ENCODE results near the gene RAB36.

The RAB36 gene

DNA sequence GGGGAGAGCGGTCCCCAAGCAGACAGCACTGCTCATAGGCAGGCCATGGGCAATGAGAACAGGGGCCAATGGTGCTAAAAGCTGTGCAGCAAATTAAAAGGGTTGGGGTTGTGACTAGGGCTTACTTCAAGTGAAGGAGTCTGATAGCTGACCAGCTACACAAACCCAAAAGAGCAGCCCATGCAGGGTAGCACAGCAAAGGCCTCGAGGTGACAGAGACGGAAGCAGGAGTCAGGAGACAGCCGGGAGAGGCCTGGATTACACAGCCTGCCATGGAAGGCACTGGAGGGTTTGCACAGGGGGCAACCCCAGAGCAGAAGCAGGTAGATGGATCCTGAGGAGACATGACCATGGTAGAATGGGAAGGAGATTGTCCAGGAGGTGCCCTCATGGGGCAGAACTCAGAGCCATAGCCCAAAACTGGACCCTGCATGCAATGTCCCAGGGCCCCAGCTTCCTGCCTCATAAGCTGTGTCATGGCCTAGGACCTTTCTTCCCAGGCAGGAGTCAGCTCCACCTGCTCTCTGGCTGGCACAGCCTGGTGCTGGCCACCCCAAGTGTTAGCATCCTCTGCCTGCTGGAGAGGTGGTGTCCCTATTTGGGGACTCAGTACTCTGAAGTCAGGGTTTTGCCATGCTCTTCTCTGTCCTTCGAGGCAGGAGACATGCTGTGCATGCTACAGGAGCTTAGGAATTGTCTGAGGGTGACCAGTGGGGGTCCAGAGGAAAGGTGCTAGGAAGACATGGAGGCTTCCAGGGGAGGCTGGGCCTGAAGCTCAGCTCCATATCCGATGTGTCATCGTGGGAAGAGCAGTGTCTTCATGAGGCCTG lies 36.8 kb upstream of the RAB36 start:
- DNase-seq (ENCODE audit: low spot score), result no peak

DNA sequence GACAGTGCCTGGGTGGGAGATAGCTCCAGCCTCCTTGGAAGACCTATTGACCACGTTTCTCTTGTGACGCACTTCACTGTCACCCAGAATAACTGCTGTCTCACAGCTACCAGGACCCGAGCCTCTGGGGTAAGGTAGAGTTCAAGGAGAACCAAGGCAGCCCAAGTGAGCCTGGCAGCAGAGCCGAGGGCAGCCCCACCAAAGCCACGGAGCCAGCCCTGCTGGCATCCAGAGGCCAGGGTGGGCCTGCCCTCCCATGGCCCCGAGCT lies 36.3 kb upstream of the RAB36 start:
- no peak for DNase-seq (ENCODE audit: low spot score)

DNA sequence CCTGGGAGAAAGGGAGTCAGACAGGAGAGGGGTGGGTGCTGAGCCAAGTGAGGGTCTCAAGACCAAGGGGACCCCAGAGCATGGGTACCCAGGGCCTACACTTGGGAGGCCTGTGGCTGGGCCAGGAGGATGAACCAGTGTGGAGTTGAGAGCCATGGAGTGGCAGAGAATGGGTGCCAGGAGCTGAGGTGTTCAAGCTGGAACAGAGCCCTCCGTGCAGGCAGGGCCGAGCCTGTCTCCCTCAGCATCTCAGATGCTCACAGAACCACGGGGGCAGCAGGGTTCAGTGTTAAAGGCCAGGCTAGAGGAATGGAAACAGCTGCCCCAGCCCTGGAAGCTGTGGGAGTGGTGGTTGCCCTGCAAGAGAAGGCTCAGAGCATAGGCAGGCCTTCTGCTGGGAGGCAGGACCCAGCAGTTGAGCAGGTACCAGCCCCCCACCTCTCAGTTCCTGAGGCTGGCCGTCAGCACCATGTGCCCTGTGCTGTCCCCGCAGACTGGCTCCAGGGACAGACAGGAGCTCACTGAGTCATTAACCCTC lies 35.8 kb upstream of the RAB36 start:
- DNase-seq (ENCODE audit: low spot score), result no peak

DNA sequence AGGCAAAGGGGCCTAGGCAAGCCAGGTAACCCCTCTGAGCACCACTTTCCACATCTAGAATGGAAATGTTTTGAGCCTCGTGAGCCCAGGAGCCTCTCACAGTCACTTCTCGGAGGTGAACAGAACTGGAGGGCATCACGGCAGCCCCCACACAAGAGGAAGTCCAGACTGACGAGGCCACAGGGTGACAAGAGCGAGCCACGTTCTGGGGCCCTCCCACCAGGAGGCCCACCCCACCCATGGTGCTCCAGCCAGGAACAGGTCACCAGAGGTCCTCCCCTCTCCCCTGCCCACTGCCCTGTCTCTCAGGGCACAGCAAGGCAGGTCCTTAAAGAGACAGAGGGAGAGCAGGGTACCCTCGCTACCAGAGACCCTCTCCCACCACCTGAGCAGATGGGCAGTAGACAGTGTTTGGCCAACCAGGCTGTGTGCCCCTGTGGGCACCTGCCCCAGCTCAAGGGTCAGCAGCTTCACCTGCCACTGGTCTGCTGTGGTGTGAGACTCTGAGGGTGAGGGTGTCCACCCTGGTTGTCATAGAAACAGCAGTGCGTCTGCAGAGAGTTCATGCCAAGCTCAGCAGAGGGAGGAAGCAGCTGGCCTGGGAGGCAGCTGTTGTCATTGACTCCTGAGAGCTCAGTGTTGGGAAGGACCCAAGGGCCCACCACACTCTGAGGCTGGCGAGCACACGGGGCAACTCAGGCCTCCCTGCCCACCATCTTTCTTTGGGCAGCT lies 34.9 kb upstream of the RAB36 start:
- no peak for DNase-seq (ENCODE audit: low spot score)

DNA sequence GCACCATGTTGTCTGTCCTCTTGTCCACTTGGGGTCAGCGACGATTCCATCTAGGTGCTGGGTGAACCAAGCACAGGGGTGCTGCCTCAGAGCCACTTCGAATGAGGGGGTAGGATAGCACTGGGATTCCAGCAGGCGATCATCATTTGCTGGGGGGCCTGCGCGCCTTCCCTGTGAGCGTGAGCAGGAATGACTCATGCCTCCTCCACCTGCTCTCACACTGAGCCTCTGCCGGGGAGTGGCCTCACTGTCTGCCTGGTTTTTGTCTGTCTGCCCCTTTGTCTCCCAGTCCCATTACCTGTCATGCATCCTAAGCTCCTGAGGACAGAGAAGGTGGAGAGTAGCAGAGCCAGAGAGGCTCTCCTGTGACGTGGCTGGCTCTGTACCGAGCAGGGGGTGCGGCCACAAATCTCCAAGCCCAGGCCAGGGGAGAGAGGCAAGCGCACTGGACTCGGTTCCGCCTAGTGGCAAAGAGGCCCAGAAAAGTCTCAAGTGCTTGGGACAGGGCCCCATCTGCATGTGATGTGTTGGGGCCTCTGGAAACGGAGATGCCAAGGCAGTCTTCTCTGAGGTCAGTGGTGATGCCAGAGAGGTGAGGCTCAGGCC lies 34.3 kb upstream of the RAB36 start:
- no peak for DNase-seq (ENCODE audit: low spot score)

DNA sequence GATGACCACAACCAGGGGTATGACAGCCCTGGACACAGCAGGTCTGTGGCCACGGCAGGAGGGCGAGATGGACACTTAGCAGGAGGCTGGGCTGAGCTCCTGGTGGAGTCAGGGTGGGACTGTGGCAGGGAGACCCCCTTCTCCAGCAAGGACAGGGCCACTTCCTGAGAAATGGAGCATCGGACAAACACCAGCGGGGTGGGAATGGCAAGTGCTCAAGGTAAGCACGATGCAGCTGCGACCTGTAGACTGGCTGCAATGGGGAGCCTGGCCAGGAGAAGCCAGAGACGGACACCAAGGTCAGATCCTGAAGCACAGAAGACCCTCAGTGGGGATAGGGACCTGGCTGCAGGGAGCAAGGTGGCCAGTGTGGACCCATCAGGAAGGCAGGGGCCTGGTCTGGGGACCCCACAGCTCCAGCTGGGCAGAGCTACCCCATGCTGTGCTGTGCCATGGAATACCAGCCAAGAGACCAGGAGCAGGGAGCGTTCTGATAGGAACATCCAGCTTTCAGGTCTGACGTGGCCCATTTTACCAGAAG lies 32.7 kb upstream of the RAB36 start:
- DNase-seq (ENCODE audit: low spot score), result no peak

DNA sequence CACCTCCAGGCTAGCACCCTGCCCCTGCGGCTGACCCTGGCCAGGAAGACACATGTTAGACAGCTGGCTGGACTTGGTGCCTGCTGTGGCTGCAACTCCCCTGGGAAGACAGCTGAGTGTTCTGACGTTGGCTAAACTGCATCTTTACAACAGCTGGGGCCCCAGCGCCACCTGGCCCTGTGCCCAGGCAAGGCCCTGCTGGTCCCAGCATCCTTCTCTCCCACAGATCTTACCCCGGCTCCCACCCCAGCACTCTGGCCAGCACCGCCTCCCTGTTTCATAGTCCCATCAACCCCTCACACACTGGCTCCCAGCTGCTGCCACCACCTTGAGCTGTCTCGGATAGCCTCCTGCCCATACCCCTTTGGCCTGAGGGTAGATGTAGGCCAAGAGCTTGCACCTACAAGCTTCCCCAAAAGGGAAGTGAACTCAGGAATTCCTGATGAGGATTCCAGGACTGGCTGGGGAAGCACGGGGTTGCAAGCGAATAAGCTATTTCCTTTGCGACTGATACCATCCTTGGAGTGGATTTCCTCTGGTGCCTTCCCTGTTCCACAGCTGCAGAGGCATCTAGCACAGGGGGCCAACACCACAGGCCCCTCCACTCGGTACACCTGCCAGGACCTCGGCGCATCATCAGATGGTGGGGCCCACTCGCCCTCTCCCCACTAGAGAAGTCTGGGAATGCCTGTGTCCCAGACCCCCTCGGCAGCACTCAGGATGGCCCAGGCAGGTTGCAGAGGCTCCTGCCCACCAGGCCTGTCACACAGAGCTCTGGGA lies 32.0 kb upstream of the RAB36 start:
- no peak for DNase-seq (ENCODE audit: low spot score)

DNA sequence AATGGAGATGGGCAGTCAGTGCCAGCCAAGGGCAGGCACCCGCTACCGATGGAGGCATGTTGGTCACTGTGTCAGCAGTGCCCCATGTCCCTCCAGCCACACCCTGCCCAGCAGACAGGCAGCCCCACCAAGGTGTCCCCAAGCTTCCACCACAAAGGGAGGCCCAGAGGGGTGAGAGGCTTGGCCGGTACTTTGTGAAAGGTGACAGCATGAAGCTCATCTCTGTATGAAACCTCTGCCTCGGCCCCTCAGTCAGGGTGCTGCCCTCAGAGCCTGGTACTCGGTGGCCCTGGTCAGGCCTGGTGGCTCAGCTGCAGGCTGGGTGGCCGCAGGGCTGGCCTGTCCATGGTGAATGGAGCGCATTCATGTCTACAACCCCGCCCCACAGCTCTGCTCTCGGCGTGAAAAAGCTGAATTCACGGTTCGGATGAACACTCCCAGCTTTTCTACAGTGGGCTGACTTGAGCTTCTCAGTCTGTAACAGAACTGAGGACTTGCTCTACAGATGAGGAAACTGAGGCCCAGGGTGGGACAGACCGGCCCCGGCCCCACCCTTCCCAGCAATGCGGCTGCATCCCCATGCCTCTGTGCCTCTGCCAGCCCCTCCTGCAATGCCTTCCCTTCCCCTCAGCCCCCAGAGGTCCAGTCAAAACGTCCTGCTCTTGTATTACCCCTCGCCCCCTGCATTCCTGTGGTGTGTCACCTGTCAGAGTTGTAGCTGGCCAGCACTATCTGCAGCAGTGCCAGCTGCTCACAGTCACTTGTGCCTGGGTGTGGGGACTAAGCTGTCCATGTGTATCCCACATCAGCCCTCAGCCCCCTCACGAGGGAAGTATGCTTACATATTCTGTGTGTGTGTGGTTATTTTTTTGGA lies 31.2 kb upstream of the RAB36 start:
- DNase-seq (ENCODE audit: low spot score), result no peak

DNA sequence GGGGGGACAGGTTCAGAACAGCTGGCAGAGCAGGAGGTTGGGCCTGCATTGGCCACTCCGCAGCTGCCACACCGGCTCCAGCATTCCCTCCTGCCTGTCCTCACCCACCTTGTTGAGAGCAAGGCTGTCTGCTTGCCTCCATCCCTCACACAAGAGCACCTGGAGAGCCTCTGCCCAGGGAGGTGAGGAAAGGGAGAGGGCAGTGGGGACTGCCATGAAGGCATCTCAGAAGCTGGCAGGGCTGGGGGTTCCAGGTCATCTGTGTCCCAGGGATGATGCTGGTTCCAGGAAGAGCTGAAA lies 30.6 kb upstream of the RAB36 start:
- DNase-seq (ENCODE audit: low spot score), result no peak

DNA sequence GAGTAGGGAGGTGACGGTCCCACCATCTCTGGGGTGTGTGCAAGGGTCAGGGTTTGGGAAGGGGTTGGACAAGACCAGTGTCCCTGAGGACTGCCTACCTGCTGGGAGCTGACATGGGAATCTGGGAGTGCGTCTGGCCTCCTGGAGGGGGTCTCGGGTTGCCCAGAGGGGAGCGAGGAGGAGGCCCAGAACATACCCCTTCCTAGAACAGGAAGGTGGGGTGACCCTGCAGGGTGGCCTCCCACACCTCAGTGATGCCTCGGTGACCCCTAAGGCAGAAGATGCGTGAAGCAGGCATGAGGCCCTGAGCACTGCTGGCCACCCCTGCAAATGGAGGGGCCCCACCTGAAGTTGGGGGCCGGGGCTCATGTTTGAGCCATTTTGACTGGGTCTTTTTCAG lies 29.9 kb upstream of the RAB36 start:
- no peak for DNase-seq (ENCODE audit: low spot score)

DNA sequence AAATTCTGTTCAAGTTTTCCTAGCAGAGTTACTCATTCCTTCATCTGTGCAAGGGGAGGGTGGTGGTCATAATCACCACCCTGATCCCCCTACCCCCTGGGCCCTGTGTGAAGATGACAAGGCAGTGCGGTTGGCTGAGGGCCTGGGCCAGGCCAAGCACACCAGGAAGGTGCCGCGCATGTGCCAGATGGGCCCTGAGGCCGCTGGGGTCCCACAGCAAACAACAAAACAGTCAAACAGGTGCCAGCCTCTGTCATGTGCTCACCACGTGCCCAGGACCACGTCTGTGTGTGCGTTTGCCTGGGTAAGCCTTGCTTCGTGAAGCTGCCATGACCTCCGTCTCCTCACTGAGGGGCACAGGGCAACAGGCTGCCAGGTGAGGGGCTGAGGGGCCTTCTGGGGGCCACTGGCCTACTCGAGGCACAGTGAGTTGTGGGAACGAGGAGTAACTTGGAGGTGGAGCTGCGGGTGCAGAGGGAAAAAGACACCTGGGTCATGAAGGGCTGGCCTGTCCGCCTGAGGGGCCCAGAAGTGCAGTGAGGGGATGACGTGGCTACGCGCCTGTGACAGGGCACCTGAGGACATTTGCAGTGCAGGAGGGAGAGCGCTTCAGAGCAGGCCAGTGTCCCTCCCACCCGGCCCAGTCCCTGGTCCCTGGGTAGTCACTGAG lies 29.3 kb upstream of the RAB36 start:
- no peak for DNase-seq (ENCODE audit: low spot score)

DNA sequence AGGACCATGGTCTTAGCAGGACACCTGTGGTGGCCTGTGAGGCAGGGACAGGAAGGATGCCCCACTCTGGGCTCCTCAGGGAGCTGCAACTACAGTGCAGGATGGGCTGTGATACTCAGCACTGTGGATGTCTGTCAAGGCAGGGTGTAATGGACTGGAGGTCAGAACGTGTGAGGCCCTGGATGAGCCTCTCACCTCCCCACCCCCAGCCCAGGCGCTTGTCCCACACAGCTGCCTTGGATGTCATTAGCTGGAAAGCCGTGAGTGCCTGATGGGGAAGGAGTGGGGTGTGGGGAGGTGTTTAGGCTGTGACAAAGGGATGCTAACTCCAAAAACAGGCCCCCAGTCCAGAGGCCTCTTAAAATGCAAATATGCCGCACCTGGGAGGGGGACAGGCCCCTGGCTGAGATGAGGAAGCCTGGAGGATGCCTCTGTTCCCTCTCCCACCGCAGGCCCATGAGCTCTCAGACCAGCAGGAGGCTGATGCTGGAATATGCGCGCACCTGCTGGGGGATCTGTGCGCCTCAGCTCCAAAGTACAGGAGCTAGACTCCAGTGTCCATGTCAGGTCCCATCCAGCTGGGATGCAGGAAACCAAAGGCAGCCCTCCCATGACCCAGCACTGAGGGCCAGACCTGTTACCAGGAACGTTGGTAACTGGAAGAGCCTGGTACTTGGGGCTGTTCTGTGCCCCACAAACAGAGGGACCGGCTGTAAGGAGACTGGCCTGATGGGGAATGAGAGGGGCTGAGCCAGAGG lies 28.6 kb upstream of the RAB36 start:
- DNase-seq (ENCODE audit: low spot score), result no peak

DNA sequence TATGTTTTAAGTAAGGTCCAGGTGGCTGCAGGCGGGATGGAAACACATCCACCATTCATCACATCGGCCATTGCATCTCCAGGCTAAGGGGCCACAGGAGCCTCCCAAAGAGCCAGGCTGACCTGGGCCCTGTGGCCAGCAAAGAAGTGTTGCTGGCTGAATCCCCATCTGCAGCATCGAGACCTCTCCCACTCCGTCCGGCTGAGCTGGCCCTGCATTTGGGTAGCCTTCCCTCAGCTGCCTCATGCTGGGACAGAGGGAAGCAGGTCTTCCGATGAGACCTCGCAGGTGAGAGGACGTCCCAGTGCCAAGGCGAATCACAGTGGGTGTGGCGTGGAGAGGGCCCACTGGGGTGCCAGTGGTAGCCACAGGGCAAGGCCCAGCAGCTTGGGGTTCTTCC lies 28.0 kb upstream of the RAB36 start:
- DNase-seq (ENCODE audit: low spot score), result no peak

DNA sequence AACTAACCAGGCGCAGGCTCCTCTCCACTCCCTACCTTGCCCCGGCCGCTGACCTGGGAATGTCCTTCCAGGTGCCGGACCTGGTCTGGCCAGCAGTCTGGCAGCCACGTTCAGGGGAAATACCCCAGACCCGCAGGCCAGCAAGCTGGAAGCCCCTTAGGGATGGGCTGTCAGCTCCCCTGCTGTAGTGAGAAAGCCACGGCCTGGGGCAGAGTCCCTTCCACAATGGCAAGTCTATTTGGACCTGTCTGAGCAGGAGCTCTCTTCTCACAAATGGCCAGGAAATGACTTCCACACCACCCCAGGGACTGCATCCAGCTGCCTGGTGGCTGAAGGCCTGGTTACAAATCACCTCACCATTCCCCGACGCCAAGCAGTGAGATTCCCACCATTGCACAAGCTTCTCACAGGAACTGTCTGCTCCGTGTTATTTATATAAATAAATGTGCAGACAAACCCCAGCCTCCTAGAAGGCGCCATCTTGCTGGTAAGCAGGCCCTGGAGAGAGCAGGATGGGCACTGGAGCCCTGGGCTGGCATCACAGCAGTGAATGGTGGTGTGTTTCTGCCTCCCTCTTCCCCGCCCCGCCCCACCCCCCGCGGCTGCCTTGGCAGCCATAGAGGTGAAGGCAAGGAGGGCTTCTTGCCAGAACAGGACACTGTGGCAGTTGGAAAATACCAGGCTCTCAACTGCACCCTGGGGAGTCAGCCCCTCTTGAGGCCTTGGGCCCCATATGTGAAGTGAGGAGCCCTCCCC lies 27.2 kb upstream of the RAB36 start:
- no peak for DNase-seq (ENCODE audit: low spot score)

DNA sequence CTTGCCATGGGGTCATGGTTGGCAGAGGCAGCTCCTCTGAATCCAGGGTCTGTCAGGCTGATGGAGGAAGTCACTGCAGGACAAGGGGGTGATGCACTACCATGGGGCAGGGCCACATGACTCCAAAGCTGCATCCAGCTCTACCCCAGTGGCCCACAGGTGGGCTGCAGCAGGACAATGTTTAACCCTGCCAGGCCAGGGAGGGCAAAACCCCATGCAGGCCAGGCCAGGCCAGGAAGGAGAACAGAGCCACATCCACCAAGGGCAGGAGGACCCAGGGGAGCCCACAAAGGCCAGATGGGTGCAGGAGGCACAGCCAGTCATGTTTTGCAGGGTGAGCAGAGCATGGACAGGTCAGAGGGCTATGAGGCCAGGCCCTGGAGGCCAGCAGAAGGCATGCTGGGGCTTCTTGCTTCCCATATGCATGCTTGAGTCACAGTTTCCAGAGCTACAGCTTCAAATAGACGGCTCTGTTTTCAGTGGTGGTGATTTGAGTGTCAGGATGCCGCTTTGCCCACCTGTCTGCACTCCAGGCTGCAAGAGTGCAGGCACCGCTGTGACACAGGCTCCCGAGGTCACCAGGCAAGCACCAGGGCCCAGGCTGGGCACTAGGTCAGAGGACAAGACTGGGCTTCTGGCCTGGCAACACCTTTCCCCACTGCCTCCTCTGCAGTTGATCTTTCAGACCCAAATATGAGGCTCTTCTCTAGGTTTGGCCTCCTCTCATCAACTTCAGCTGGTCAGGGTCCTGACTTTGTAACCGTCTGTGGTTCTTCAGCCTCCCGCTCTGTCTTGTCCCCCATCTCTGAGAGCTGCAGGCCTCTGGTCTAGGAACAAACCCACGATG lies 26.4 kb upstream of the RAB36 start:
- no peak for DNase-seq (ENCODE audit: low spot score)

DNA sequence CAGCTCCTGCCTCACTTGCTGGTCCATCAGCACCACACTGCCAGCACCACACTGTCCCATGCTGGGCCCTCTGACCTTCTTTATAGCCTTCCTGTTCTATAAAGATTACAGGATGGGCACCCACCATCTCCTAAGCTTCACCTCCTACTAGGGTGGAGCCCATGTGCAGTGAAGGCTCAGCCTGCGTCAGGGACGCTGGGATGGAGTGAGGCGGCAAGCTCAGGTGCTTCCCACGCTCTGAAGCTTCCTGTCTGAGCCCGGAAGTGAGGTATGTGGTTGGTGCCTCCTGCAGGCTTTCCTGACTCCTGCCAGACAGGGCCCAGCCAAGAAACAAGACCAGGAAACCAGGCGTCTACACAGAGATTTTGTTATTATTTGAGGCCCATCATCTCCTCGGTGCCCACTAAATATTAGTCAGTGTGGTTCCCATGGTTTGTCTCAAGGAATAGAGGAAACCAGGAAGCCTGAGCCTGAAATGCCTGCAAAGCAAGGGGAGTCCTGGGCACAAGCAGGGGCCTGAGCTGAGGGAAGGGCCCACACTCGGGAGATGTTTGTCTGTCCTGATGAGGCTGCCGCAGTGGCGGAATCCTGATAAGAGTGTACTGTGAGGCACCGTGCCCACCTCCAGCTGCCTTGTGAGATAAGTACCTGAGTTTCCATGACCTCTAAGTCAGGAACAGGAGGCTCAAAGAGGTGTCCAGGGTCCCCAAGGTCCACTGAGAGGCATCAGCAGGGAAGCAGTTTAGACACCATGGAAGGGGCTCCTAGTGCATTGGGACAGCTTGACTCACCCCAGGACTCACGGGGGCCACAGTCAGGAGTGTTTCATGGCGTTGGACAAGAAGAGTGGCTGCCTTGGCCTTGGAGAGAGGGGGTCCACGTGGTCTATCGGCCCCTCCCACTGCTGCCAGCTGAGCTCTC lies 25.5 kb upstream of the RAB36 start:
- peak; percentile 56 for DNase-seq (ENCODE audit: low spot score)

DNA sequence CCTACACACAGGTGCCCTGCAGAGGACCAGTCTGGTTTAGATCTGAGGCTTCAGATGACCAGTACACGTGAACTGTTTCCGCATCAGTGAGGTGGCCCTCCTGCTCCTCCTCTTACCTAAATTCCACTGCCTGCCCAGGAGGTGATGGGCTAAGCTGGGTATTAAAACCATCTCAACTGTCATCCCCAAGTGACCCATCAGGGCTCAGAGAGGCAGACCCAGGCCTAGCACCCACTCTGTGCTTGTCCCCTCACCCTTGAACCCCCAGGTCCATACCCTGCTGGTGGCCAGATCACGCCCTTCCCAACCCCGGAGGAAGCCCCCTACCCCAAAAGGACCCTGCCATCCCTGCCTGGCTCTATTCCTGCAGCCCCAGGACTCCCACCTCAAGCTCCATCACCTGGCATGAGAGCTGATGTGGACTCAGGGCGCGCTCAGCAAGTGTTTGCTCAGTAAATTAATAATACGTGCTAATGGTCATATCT lies 24.8 kb upstream of the RAB36 start:
- DNase-seq (ENCODE audit: low spot score), result no peak

All from hematopoietic multipotent progenitor cell treated with erythropoietin and hydrocortisone succinate and interleukin-3 and kit ligand, for 17 days (in vitro differentiated cells).